Measurements from ENCODE around the gene BLOC1S1. TPM values are rescaled to one million over a fixed set of nuclear protein-coding genes. Genes with fewer than 3 reads are reported as not detected.

The BLOC1S1 gene
- total and polyA plus RNA-seq, 10 of the 15 experiments (the other 5 are each of a cell fraction or from before 2014, with no cell fraction given), result 126 to 285 (median 166) TPM

GRCh38 chr12:55738123-55739024, 22.5 kb downstream of the BLOC1S1 start:
- in situ Hi-C loops (cut with MboI) (loop anchor here (5.0 kb wide), 2 partner anchors 204 to 294 kb away; no protein-coding TSS in a partner anchor), intact Hi-C loops (cut with micrococcal nuclease; ENCODE audit: unreplicated experiment) (loop anchor here (1.0 to 10.0 kb wide), 10 partner anchors 59 to 446 kb away; partner anchors contain the start of genes PA2G4, RPL41, RPS26 and SARNP)
- 2% methylated on average over 14 of the region's 14 CpGs for WGBS (ENCODE audit: insufficient coverage, insufficient replicate concordance, low lambda C conversion rate, missing lambda C conversion rate)
- Histone ChIP-seq H3K36me3 (ENCODE audit: control insufficient read depth in 2 of 2, insufficient read depth in 2 of 2, low read length in 1 of 2) (no peaks in the 10 kb centered on the region), H3K9ac (ENCODE audit: control insufficient read depth, insufficient read depth, low read length) (peak overlapping the region; percentile 79), H3K4me1 (ENCODE audit: control insufficient read depth, insufficient read depth, low read length) (peaks cover 7% of the 10 kb centered on the region), H2AFZ (ENCODE audit: control insufficient read depth, low read depth, low read length) (peak overlapping the region; percentile 91), H3K27ac (ENCODE audit: control insufficient read depth, insufficient read depth) (peak overlapping the region; percentile 45), H3K4me3 (peak overlapping the region; percentile 78), H3K9me3 (replicated peaks; ENCODE audit: control insufficient read depth, insufficient read depth, low read length) (no peaks in the 10 kb centered on the region), H3K79me2 (ENCODE audit: control insufficient read depth, insufficient read depth, low read length) (no peaks in the 10 kb centered on the region), H4K20me1 (ENCODE audit: control insufficient read depth, insufficient read depth) (no peaks in the 10 kb centered on the region), H3K27me3 (replicated peaks in 1 of 2; ENCODE audit: control insufficient read depth in 2 of 2, insufficient read depth in 2 of 2, low read length in 1 of 2) (no peaks in the 10 kb centered on the region), H3K4me2 (ENCODE audit: control insufficient read depth, insufficient read depth) (peak overlapping the region; percentile 91)
- peak; percentile 86 for FAIRE-seq
- no TSS peak for BruUV-seq (replicated peaks)
- ChIA-PET RAD21 (ENCODE audit: unreplicated experiment) (interaction anchor here (0.6 to 7.7 kb wide), 57 partner anchors 9 to 764 kb away, joined by 3 to 113 read pairs (median 7); partner anchors contain the start of genes BLOC1S1, CD63, DNAJC14 and ESYT1), SMC1A (ENCODE audit: uncharacterized antibody, unreplicated experiment) (interaction anchor here (0.6 to 5.2 kb wide), 63 partner anchors 9 to 758 kb away, joined by 3 to 51 read pairs (median 6); partner anchors contain the start of genes BLOC1S1, CD63, DGKA and ESYT1), CTCF (interaction anchor here (0.6 to 7.1 kb wide), 78 partner anchors 8 to 890 kb away, joined by 3 to 205 read pairs (median 7); partner anchors contain the start of genes BLOC1S1, CD63, DGKA and DNAJC14), POLR2A (interaction anchor here (0.5 to 2.9 kb wide), 25 partner anchors 9 to 450 kb away, joined by 3 to 36 read pairs (median 5); partner anchors contain the start of genes BLOC1S1, CD63, DNAJC14 and PA2G4)
- ATAC-seq, result peak; percentile 93
- peak; percentile 77 for DNase-seq (ENCODE audit: low read depth, low spot score)
- TF ChIP-seq CHD2 (IDR thresholded peaks at IDR 0.05; ENCODE audit: borderline replicate concordance, low read depth, low read length) (no peak), KAT2A (conservative IDR thresholded peaks at IDR 0.05; ENCODE audit: control insufficient read depth, low read depth, low read length) (no peak), TAF1 (IDR thresholded peaks at IDR 0.05; ENCODE audit: borderline replicate concordance, low read depth, low read length) (0 out of 2 replicates have a peak, but pooled peaks have one; percentile 31), MTA3 (IDR thresholded peaks at IDR 0.05; ENCODE audit: borderline replicate concordance, low read length) (no peak), MYC (IDR thresholded peaks at IDR 0.05; ENCODE audit: insufficient read depth, insufficient read length, insufficient replicate concordance, low read length, severe bottlenecking) (no peak), SP1 (IDR thresholded peaks at IDR 0.05; ENCODE audit: low read depth, low read length) (peak; percentile 56), MEF2B (IDR thresholded peaks at IDR 0.05; ENCODE audit: partially characterized antibody, poor library complexity, severe bottlenecking) (peak; percentile 58), YBX1 (IDR thresholded peaks at IDR 0.05) (no peak), TBL1XR1 (IDR thresholded peaks at IDR 0.05; ENCODE audit: low read depth, low read length) (no peak), E4F1 (IDR thresholded peaks at IDR 0.05; ENCODE audit: borderline replicate concordance, partially characterized antibody) (peak; percentile 29), GATAD2B (conservative IDR thresholded peaks at IDR 0.05; ENCODE audit: low read depth) (no peak)
- TF ChIP-seq, protein P1, sequence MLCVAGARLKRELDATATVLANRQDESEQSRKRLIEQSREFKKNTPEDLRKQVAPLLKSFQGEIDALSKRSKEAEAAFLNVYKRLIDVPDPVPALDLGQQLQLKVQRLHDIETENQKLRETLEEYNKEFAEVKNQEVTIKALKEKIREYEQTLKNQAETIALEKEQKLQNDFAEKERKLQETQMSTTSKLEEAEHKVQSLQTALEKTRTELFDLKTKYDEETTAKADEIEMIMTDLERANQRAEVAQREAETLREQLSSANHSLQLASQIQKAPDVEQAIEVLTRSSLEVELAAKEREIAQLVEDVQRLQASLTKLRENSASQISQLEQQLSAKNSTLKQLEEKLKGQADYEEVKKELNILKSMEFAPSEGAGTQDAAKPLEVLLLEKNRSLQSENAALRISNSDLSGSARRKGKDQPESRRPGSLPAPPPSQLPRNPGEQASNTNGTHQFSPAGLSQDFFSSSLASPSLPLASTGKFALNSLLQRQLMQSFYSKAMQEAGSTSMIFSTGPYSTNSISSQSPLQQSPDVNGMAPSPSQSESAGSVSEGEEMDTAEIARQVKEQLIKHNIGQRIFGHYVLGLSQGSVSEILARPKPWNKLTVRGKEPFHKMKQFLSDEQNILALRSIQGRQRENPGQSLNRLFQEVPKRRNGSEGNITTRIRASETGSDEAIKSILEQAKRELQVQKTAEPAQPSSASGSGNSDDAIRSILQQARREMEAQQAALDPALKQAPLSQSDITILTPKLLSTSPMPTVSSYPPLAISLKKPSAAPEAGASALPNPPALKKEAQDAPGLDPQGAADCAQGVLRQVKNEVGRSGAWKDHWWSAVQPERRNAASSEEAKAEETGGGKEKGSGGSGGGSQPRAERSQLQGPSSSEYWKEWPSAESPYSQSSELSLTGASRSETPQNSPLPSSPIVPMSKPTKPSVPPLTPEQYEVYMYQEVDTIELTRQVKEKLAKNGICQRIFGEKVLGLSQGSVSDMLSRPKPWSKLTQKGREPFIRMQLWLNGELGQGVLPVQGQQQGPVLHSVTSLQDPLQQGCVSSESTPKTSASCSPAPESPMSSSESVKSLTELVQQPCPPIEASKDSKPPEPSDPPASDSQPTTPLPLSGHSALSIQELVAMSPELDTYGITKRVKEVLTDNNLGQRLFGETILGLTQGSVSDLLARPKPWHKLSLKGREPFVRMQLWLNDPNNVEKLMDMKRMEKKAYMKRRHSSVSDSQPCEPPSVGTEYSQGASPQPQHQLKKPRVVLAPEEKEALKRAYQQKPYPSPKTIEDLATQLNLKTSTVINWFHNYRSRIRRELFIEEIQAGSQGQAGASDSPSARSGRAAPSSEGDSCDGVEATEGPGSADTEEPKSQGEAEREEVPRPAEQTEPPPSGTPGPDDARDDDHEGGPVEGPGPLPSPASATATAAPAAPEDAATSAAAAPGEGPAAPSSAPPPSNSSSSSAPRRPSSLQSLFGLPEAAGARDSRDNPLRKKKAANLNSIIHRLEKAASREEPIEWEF (IDR thresholded peaks at IDR 0.05; ENCODE audit: insufficient replicate concordance, low read depth, low read length), result no peak

Data from GM12878 (cell line).